Thyroid gland (tissue), 4 donors: Measurements from ENCODE around the gene ECSCR.
"Not testable (repeated sequence)": the region's sequence is repeated elsewhere in the genome, so short reads cannot be mapped to it uniquely, and the experiment has no call there.

Source experiments
- POLR2A ChIP-seq, 2 donors: fragments of 450-650 bp; IDR thresholded peaks; one replicate each; pipeline ENCODE4 v1.6.1; 2017; ENCODE audit warnings: antibody characterized with exemption in 2 of 2, mild to moderate bottlenecking in 2 of 2, moderate library complexity in 1 of 2
- TF ChIP-seq, protein P1 (sequence below), 6 experiments: fragments of 200-600 bp in 3 of 6; fragments of 450-650 bp in 3 of 6; sonication (generic) in 3 of 6; IDR thresholded peaks; one replicate each; pipeline ENCODE4 v1.5.1; 2016 to 2019; ENCODE audit warnings: antibody characterized with exemption in 6 of 6, mild to moderate bottlenecking in 2 of 6, inconsistent platforms in 1 of 6, moderate library complexity in 1 of 6

DNA sequence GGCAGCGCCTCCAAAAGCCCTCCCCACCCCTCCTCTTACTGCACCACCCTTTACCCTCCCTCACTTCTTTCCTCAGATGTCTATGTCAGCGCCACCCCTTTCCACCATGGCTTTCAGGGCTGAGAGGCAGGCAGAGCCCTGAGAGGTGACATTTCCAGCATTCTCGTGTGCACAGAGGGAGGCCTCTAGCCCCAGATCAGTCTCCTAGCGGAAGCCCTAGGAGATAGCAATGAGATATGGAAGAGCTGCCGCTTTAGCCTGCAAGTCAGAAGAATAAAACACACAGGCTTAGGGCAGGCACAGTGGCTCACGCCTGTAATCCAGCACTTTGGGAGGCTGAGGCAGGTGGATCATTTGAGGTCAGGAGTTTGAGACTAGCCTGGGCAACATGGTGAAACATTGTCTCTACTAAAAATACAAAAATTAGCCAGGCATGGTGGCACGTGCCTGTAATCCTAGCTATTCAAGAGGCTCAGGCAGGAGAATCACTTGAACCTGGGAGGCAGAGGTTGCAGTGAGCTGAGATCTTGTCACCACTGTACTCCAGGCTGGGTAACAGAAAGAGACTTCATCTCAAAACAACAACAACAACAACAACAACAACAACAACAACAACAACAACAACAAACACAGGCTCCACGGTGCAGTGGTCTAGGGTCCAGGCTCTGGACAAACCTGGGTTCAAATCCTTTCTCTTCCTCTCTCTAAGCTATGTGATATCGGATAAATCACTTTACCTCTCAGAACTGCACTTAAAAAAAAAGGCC lies 16.3 kb upstream of the ECSCR start:
- TF ChIP-seq, protein P1, sequence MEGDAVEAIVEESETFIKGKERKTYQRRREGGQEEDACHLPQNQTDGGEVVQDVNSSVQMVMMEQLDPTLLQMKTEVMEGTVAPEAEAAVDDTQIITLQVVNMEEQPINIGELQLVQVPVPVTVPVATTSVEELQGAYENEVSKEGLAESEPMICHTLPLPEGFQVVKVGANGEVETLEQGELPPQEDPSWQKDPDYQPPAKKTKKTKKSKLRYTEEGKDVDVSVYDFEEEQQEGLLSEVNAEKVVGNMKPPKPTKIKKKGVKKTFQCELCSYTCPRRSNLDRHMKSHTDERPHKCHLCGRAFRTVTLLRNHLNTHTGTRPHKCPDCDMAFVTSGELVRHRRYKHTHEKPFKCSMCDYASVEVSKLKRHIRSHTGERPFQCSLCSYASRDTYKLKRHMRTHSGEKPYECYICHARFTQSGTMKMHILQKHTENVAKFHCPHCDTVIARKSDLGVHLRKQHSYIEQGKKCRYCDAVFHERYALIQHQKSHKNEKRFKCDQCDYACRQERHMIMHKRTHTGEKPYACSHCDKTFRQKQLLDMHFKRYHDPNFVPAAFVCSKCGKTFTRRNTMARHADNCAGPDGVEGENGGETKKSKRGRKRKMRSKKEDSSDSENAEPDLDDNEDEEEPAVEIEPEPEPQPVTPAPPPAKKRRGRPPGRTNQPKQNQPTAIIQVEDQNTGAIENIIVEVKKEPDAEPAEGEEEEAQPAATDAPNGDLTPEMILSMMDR (IDR thresholded peaks at IDR 0.05), result not testable (repeated sequence)
- not testable (repeated sequence) for TF ChIP-seq POLR2A (IDR thresholded peaks at IDR 0.05)
